HepG2 (cell line): ENCODE data around the gene TAP1. TPM values are rescaled to one million over a fixed set of nuclear protein-coding genes. Genes with fewer than 3 reads are reported as not detected.

ENCODE experiments used
- FOXK2 ChIP-seq: fragments of 450-650 bp; IDR thresholded peaks from 2 replicates; pipeline ENCODE4 v1.6.1; 2016
- FOXO1 ChIP-seq: sonication (generic); formaldehyde crosslinking; IDR thresholded peaks from 2 replicates; pipeline ENCODE4 v1.4.0; 2020; ENCODE audit warnings: missing genetic modification reagents
- MTERF4 ChIP-seq: sonication (generic); formaldehyde crosslinking; IDR thresholded peaks from 2 replicates; pipeline ENCODE4 v1.8.0; 2023; ENCODE audit warnings: mild to moderate bottlenecking, missing genetic modification reagents
- ONECUT2 ChIP-seq: sonication (generic); formaldehyde crosslinking; IDR thresholded peaks from 2 replicates; pipeline ENCODE4 v1.4.0; 2020; ENCODE audit warnings: missing genetic modification reagents
- PAWR ChIP-seq: sonication (generic); formaldehyde crosslinking; IDR thresholded peaks from 2 replicates; pipeline ENCODE4 v1.4.0; 2020; ENCODE audit warnings: missing genetic modification reagents, mild to moderate bottlenecking, borderline replicate concordance
- TEAD3 ChIP-seq: optimal IDR thresholded peaks from 2 replicates; pipeline ENCODE3; 2016; ENCODE audit warnings: borderline replicate concordance
- TOPORS ChIP-seq: sonication (generic); formaldehyde crosslinking; IDR thresholded peaks from 2 replicates; pipeline ENCODE4 v1.8.0; 2023; ENCODE audit warnings: mild to moderate bottlenecking, missing genetic modification reagents
- U2AF1 ChIP-seq: fragments of 200-400 bp; formaldehyde crosslinking; optimal IDR thresholded peaks from 2 replicates; pipeline ENCODE3; 2017; ENCODE audit warnings: mild to moderate bottlenecking, low read depth, low read length
- UBTF ChIP-seq: sonication (generic); formaldehyde crosslinking; IDR thresholded peaks from 2 replicates; pipeline ENCODE4 v1.4.0; 2020; ENCODE audit warnings: mild to moderate bottlenecking, missing genetic modification reagents
- ZBTB33 ChIP-seq: sonication (generic); formaldehyde crosslinking; IDR thresholded peaks from 2 replicates; pipeline ENCODE4 v1.4.0; 2020; ENCODE audit warnings: missing genetic modification reagents
- ZNF281 ChIP-seq: sonication (generic); formaldehyde crosslinking; IDR thresholded peaks from 2 replicates; pipeline ENCODE4 v1.4.0; 2020; ENCODE audit warnings: missing genetic modification reagents, borderline replicate concordance
- ZNF292 ChIP-seq: sonication (generic); formaldehyde crosslinking; IDR thresholded peaks from 2 replicates; pipeline ENCODE4 v1.8.1; 2022; ENCODE audit warnings: mild to moderate bottlenecking, low read depth, missing genetic modification reagents, borderline replicate concordance
- ZNF629 ChIP-seq: sonication (generic); formaldehyde crosslinking; conservative IDR thresholded peaks from 2 replicates; pipeline ENCODE4 v1.5.0; 2020; ENCODE audit warnings: missing genetic modification reagents
- polyA plus RNA-seq, 8 experiments: library from polyadenylated mRNA; depleted of rRNA in 3 of 8; stranded (reverse) in 7 of 8; unstranded in 1 of 8; fragments of >200 nt; fragmentation: Illumina TruSeq in 4 of 8; extraction: Trizol in 4 of 8; gene quantifications; 2 replicates each; pipeline versions ENCODE4 v1.2.1 to v1.2.3, GENCODE V29; 2011 to 2016; ENCODE audit warnings: low read depth in 4 of 8, missing spikeins in 1 of 8, mixed read lengths in 1 of 8; ENCODE audit not compliant: insufficient read depth in 1 of 8
- total RNA-seq, 5 experiments: library from RNA; depleted of rRNA; stranded (reverse); fragments of >200 nt; fragmentation: Illumina TruSeq; extraction: Trizol; gene quantifications; 2 replicates each; pipeline ENCODE4 v1.2.3, GENCODE V29; 2016; ENCODE audit warnings: low read depth in 1 of 5
- TF ChIP-seq, protein P1 (sequence below): sonication (generic); formaldehyde crosslinking; conservative IDR thresholded peaks from 2 replicates; pipeline ENCODE4 v1.5.0; 2020; ENCODE audit warnings: missing genetic modification reagents
- TF ChIP-seq, protein P2 (sequence below): sonication (generic); formaldehyde crosslinking; IDR thresholded peaks from 2 replicates; pipeline ENCODE4 v1.8.1; 2023; ENCODE audit warnings: mild to moderate bottlenecking, missing genetic modification reagents

Gene TAP1
- total and polyA plus RNA-seq, 2 of the 13 experiments (the other 11 are each of a cell fraction or from before 2014, with no cell fraction given): 31.2 to 52.2 TPM

DNA sequence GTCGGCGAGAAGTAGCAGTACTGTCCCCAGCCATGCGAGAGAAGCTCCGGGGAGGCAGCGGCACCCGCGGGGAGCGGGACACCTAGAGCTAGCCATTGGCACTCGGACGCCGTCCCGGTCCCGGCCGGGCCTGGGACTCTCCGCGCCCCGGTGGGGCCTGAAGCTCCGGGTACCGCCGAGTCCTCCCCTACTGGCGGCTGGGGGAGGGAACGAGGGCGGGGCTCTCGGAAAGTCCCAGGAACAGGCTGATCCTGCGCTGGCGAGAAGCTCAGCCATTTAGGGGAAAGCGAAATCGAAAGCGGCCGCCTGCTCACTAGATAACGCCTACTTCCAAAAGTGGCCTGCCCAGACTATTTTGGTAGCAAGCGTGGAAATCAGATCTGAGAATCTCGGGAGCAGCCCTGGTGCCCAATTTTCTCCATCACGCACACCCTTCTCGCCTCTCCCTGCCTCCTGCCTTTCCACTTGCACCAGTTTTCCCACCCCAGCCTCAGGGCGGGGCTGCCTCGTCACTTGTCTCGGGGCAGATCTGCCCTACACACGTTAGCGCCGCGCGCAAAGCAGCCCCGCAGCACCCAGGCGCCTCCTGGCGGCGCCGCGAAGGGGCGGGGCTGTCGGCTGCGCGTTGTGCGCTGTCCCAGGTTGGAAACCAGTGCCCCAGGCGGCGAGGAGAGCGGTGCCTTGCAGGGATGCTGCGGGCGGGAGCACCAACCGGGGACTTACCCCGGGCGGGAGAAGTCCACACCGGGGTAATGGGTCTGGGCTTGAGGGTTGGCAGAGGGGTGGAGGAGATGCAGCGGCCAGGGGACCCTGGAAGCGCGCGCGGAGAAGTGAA is at the start of gene TAP1, which contains the start of gene PSMB9 (continued):
- no peak for TF ChIP-seq FOXK2
- 0 out of 2 replicates have a peak, but pooled peaks have one; percentile 83 for TF ChIP-seq TOPORS
- TF ChIP-seq ZNF292: no peak
- TF ChIP-seq TEAD3 (CRISPR knock-in tag): peak; percentile 63
- TF ChIP-seq, protein P1, sequence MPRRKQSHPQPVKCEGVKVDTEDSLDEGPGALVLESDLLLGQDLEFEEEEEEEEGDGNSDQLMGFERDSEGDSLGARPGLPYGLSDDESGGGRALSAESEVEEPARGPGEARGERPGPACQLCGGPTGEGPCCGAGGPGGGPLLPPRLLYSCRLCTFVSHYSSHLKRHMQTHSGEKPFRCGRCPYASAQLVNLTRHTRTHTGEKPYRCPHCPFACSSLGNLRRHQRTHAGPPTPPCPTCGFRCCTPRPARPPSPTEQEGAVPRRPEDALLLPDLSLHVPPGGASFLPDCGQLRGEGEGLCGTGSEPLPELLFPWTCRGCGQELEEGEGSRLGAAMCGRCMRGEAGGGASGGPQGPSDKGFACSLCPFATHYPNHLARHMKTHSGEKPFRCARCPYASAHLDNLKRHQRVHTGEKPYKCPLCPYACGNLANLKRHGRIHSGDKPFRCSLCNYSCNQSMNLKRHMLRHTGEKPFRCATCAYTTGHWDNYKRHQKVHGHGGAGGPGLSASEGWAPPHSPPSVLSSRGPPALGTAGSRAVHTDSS: no peak
- TF ChIP-seq ZNF629 (CRISPR knock-in tag): peak; percentile 4; the same call in 1 of the 2 replicates
- peak; percentile 46; the same call in 1 of the 2 replicates for TF ChIP-seq ZBTB33 (CRISPR knock-in tag)
- peak; percentile 58 for TF ChIP-seq MTERF4
- TF ChIP-seq ONECUT2 (CRISPR knock-in tag): no peak
- no peak for TF ChIP-seq U2AF1
- TF ChIP-seq FOXO1 (CRISPR knock-in tag): peak; percentile 47; the same call in 1 of the 2 replicates
- peak; percentile 93 for TF ChIP-seq UBTF (CRISPR knock-in tag)
- peak; percentile 11; the same call in 1 of the 2 replicates for TF ChIP-seq ZNF281 (CRISPR knock-in tag)
- TF ChIP-seq, protein P2, sequence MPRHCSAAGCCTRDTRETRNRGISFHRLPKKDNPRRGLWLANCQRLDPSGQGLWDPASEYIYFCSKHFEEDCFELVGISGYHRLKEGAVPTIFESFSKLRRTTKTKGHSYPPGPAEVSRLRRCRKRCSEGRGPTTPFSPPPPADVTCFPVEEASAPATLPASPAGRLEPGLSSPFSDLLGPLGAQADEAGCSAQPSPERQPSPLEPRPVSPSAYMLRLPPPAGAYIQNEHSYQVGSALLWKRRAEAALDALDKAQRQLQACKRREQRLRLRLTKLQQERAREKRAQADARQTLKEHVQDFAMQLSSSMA (CRISPR knock-in tag): no peak; the same call in 1 of the 2 replicates
- TF ChIP-seq PAWR (CRISPR knock-in tag): no peak
